ENCODE results near the gene CERS6.

GRCh38 chr2:168529900-168530561, 74.0 kb downstream of the CERS6 start:
- TF ChIP-seq CTCF (IDR thresholded peaks at IDR 0.05): no peak
- no peak for TF ChIP-seq POLR2A (IDR thresholded peaks at IDR 0.05)
